Stimulated activated CD4-positive, alpha-beta T cell treated with anti-CD3 and anti-CD28 coated beads, Interleukin-1b, Interleukin-23, amount 100 ng/mL, for 1 hour (primary cell): ENCODE data around the gene ARMC9.

Source experiments
- DNase-seq, 2 donors: peaks; one replicate each; pipeline ENCODE4 v3.0.0-alpha.2; 2020; ENCODE audit warnings: low read depth in 2 of 2

ARMC9 gene

DNA sequence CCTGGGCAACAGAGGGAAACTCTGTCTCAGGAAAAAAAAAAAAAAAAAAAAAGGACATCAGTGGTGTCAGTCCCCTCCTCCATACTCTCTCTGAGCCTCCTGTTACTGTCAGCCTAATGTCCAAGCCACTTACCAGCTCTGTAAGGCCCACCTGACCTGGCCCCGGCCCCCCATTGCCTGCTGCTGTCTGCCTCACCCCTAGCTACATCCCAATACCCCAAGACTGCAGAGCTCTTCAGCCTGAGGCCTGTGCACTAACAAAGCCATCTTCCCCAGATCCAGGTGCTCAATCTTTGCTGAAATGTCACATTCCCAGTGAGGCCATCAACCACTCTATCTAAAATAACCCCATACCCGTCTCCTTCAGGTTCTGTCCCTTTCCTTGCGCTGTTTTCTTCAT, 5.7 kb downstream of the ARMC9 start:
- no peak for DNase-seq

DNA sequence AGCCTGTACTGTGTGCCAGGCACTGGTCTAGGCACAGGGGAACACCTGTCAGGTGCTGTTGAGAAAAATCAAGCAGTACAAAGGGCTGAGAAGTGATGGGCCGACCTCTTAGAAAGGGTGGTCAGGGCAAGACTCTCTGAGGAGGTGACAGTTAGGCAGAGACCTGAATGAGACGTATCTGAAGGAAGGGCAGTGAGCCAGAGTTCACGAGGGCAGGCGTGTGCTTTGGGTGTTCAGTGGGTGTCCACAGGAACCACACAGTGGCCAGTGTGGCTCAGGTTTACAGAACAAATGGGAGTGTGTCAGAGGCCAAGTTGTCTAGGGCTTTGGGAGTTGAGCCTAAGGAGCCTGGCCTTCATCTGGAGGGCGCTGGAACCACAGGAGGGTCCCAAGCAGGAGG, 6.2 kb downstream of the ARMC9 start:
- DNase-seq: no peak

DNA sequence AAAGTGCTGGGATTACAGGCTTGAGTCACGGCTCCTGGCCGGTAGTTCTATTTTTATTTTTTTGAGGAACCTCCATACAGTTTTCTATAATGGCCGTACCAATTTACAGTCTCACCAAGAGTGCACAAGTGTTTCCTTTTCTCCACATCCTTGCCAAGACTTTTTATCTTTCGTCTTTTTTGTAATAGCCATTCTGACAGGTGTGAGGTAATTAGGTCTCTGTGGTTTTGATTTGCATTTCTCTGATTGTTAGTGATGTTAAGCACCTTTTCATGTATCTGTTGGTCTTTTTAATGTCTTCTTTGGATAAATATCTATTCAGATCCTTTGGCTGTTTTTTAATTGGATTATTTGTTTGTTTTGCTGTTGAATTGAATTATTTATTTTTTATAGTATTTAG, 9.3 kb downstream of the ARMC9 start:
- DNase-seq: no peak

DNA sequence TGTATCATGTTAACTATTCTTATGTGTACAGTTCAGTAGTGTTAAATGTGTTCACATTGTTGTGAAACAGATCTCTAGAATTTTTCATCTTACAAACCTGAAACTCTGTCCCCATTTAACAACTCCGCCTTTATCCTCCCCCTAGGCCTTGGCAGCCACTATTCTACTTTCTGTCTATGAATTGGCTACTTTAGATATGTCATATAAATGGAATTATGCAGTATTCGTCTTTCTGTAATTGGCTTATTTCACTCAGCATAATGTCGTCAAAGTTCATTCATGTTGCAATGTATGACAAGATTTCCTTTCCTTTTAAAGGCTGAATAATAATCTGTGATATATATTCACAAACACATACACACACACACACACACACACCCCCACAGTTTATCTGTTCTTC, 12.4 kb downstream of the ARMC9 start:
- DNase-seq: no peak

DNA sequence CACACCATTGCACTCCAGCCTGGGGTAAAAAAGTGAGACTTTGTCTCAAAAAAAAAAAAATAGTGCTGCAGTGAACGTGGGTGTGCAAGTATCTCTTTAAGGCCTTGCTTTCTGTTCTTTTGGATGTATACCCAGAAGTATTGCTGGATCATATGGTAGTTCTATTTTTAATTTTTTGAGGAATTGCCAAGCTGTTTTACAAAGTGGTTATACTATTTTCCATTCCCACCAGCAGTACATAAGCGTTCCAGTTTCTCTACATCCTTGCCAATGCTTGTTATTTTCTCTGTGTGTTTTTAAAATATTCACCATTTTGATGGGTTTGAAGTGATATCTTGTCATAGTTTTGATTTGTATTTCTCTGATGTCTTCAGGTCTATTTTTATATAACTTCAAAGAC, 13.1 kb downstream of the ARMC9 start:
- no peak for DNase-seq

DNA sequence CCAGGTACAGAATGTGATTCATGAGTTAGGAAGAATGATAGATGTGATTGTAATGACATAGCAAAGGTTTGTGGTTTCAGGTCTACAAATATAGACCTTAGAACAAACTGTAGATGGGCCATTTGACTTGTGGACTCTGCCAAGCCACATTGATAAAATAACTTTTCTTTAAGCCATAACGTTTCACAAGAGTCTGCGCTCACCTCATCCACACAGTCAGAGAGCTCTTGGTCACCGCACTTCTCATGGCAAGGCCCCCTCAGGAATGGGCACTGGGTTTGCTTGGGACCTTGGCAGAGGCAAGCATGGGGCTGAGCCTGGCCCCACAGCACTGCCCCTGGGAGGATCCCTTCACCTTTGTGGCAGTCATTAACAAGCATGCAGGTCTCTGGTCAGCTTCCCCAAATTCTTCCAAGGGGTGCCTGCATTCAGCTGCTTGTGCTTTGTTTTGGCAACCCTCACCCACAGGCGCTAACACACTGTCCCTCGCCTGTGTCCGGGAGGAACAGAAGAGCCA, 14.0 kb downstream of the ARMC9 start:
- no peak for DNase-seq

DNA sequence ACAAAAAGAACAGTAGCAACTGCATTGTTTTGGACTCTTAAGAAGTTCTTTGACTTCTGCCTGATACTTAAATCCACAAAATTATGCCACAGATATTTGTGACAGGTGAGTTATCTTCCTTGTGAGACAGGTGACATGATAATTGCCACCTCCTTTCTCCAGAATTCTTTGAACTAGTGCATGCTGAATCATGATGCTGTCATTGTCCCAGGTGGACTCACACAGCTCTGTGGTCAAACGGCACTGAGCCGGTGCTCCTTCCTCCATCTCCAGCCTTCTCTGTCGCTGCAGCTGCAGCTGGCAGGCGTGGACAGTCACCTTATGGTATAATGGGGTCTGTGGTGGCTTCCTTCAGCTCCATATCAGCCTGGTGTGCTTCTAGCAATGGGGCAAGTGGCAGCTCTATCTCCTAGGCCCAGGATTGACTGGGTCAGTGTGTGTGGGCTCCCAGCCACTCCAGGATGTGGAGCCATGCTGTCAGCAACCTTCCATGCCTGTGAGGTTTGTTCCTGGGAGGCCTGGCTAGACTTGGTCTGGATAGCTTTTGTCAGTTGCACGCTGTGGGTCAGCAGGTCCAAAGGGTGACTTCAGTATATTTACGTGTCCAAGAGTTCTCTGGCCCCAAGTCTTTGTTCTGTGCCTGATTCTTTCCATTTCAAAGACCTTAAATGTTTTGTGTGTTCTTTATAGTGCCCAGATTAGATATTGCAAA, 15.7 kb downstream of the ARMC9 start:
- no peak for DNase-seq

DNA sequence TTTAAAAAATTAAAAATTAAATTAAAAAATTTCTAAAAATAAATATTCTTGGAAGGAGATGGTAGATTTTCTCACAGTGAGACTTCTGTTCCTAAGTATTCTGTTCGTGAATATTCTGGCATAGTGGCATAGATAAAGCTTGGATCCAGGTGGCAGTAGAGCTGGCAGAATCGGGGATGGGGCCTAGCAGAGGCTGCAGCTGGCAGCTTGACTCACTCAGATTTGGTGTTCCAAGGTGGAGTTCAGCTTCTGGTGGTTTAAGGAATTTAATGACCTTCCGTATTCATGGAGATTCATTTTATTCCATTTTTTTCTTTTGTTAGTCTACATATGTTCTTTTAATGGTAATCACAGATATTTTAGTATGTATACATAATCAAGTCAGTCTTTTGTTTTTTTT, 19.9 kb downstream of the ARMC9 start:
- DNase-seq: no peak

DNA sequence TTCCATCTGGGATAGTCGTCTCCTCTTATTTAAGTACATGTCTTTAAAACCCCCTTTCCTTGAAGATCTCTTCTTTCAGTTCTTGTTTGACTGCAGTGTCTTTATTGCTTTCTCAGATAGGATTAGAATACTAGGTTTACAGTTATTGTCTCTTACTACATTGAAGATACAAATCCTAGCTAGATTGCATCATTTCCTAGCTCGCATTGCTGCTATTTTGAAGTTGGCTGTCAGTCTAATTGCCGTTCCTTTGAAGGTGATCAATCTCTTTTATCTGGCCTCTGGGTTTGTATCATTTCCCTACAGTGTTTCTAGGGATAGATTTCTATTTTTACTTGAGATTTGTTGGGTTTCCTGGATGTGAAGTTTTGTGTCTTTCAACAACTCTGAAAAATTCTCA, 20.9 kb downstream of the ARMC9 start:
- no peak for DNase-seq

DNA sequence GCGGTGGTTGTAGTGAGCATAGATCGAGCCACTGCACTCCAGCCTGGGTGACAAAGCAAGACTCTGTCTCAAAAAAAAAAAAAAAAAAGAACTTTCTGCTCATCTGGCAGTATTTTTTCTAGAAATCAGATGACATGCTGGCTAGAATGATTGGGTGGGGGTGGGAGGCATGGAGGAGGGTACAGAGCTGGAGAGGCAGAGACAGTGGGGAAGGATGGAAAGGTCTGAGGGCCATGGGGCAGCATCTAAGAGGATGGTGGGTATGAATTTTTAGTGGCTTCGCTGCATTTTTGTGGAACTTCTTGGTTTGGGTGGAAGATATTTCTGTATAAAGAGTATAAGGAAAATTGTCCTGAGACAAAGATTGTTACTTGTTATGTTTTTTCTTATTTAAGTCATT, 23.3 kb downstream of the ARMC9 start:
- no peak for DNase-seq

DNA sequence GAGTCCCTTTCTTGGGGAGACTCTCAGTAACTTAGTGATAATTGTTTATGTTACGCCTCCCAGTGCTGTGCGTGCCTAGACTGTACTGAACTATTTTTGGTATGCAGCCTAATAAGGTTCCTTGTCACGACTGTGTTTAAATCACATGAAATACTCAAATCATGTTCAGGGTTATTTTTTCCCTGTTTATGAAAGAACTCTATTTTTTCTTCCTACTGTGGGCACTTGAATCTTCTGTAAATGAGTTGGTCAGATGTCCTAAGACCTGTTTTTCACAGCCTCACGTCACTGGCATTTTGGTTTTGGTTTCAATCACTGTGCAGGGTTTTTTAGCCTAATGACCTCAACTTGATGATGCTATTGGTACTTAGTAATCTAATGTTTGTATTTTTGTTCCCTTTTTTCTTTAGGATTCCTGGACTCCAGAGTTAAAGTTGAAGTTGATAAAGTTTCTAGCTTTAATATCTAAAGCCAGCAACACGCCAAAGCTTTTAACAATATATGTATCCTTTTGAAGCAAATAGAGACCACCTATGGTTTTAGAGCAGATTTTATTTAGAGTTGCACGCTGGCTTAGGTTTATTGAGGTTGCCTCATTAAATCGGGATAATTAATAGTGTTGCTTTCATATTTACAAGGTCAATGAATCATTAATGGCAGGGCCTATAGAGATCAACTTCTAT, 24.0 kb downstream of the ARMC9 start:
- no peak for DNase-seq

DNA sequence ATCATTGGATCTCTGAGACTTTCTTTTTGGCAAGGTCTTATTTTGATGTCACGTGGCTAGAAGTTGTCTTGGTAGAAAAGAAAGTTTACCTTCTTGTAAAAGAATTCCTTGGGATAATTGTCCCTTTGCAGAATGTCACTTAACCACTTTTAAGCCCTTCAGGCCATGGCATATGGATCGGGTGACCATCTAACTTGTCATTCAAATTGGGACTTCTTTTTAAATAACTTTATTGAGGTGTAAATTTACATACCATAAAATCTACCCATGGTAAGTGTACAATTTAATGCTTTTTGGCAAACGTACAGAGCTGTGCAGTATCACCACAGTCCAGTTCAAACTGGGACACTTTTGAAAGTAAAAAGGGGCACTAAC, 24.6 kb downstream of the ARMC9 start:
- no peak for DNase-seq

DNA sequence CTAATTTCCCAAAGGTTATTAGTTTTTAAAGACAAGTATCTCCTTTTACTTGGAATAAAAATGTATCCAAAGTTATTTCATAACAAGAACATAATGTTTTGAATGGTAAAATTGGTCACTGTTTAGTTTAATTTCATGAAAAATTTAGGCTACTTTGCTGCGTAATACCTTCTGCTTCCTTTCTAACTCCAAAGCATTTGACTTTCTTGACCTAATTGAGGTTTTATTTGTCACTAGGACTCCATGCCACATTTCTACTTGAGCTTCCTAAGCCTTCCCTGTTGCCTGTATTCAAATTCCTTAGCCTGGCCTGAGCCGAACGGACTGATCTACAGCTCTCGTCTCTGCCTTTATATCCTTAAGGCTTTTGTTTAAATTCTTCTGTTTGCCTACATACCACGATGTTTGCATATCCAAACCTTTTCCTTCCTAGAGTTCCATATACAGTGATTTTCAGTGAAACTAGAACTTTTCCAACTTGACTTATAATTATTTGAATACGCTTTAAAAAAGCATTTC, 25.1 kb downstream of the ARMC9 start:
- no peak for DNase-seq

DNA sequence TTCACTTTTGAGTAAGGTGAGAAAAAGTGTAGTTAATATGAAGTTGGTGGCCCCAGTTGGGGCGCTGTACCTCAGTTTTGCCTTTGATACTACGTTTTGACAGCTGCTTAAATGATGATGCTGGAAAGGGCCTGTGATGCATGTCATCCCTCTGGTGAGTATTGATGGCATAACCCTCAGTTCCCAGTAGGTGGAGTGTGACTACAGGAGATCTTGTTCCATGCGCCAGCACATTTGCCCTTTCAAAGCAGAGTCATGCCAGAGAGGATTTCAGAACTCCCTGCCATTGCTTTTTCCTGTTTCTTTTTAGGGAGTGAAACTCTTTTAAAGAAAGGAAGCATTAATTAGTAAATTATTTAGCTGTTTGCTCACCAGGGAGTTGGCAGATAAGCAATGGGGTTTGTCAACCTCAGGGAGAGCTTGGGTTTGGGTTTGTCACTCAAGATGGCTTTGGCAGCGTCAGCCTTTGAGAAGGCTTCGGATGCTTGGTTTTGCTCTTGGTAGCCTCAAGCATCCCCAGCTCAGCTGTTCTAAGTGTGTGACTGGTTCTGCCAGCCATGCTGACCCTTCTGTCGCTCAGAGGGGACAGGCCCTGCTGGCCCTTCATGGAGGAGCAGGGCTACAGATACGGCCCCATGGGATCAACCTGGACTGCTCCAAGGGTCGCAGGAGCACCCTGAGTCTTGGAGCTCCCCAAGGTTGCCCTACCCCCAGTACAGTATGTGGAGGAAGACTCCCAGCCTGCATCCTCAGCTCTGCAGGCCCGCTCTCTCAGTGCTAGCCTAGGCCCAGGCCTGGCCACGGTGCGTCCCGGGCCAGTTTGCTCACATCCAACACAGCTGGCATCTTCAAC, 29.1 kb downstream of the ARMC9 start:
- no peak for DNase-seq

DNA sequence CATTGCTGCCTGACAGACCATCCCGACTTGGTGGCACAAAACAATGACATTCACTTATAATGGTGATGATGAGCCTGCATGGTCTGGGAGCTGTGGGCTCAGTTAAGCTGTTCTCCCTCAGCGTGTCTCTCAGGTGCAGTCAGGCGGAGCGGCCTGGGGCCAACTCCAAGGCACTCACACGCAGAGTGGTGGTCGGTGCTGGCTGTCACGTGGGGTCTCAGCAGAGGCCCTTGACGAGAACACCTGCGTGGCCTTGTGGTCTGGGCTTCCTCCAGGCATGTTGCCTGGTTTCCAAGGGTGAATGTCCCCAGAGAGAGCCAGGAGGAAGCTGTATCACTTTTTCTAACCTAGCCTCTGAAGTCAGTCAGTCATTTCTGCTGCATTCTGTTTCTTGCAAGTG, 29.8 kb downstream of the ARMC9 start:
- no peak for DNase-seq

DNA sequence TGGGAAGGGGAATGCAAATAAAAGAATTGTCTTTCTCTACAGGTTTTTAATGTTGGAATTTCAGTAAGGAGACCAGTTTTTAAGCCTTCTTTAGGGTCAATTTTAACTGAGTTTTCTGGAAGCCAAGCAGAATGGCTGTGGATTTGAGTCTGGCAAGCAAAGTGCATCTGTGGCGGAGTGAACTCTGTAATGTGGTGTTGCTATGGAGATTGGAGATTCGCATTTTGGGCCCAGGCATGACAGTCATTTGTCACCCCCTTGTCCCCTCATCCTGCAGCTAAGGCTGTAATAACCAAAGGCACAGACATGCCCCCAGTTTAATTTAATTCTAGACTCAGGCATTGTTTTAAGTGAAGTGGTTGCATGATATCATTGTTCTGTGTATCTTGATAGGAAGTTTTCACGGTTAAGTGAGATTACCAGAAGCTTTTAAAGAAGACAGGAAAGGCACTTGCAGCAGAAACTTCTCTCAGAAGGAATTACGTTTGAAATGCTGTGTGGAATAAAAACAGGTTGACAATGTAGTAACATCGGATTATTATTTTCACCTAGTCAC, 30.6 kb downstream of the ARMC9 start:
- no peak for DNase-seq

DNA sequence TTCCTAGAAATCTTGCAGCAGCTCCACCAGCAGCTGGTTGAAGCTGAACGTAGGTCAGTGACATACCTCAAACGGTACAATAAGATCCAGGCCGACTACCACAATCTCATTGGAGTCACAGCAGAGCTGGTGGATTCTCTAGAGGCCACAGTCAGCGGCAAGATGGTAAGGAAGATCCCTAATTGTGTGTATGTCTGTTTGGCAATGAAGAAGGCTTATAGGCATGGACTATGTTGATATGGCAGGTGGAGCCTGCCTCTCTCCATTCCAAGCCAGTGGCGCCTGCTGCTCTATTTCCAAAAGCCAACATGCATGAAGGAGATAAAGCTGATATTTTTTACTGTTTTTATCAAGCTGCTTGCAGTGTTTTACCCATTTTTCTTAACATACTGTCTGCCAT, 36.8 kb downstream of the ARMC9 start:
- DNase-seq: no peak

DNA sequence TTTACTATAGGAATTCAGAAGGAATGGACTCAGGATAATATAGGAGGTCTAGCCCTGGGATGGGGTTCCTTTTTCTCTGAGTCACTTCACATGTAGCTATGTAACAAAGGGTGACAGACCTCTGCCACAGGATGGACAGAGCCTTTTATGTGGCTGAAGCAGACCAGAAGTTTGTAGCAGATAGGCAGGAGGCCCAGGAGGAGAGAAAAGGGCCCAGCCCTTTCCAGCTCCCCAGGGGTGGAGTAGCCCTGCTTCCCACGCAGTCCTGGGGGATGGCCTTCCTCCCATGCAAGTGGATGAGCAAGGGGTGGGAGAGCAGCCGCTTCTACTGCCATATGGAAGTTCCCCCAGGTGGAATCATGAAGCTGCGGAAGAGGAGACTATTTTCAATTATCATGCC, 40.3 kb downstream of the ARMC9 start:
- DNase-seq: no peak

DNA sequence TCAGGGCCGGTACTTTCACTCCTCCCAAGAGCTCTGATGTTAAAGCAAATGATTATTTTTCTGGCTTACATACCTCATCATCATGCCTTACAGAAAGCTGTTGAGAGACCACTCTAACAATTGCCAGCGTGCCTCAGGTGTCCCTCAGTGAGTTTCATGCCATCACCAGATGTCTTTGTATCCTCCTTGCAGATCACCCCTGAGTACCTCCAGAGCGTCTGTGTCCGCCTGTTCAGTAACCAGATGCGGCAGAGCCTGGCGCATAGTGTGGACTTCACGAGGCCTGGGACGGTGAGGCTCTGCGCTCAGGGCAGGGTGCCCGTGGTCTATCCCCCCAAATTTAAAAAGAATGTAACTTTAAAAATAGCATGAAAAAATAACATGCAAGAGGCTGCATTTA, 41.3 kb downstream of the ARMC9 start:
- no peak for DNase-seq

DNA sequence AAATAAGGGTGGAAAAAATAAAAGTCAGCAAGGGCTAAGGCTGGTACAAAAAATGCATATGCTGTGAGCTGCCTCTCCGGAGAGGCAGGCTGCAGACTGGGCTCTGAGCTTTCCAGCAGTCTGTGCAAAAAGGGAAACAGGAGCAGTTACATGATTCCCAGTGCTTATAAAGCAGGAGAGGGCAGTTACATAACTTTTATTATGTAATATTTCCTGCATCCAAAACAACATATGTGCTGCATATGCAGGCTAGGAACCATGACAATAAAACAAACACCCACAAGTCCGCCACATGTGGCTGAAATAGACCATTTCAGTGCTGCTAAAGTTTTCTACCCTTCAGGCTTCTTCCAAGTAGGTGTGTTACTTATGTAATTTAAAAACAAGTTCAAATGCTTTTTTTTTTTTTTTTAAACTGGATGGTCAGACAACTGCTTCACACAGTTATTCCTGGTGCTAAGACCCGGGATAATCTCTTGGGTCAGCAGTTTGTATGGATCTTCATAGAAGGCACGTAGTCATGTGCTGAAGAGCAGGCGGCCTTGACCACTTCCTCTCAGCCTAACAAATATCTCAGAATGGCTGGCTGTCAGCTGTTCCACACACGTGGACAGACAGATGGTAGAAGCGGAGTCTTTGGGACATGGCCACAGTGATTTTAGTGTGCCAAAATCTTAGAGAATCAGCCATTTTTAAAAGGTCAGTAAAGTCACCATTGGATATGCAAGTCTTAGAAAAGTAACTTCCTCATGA, 43.5 kb downstream of the ARMC9 start:
- DNase-seq: no peak

DNA sequence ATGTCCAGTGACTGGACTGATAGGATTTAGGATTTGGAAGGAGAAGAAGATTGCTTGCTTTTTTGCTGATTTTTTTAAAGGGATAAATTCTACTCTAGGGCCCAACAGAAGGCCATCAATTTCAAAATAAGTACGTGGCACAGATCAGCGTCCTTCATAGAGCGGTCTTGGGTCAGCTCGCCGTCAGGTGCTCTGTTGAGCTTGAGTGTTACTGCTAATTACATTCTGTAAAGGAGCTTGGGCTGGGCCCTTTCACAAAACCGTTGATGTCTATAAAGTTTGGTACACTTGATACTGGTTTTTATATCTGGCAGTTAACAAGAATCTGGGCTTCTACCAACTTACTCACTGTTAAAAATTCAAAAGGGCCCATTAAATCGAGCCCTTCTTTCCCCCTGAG, 45.4 kb downstream of the ARMC9 start:
- DNase-seq: no peak
